K562 (cell line): ENCODE data around the gene CA5B. TPM values are rescaled to one million over a fixed set of nuclear protein-coding genes. Genes with fewer than 3 reads are reported as not detected.

ENCODE experiments used
- ATAC-seq: fragments of 200-7000 bp; cut with Tn5 transposase; 3 replicates; pipeline ENCODE4 v1.9.1; 2020; ENCODE audit warnings: moderate library complexity
- BruUV-seq: library from RNA; stranded (reverse); fragments of 400-500 nt; replicated peaks from 2 replicates; lab custom pipeline; 2021; lab: Mats Ljungman, UMichigan
- CTCF ChIA-PET: fragments of 300-600 bp; formaldehyde crosslinking; extraction: SDS; loops from one replicate; lab custom pipeline; 2021; ENCODE audit warnings: low intra/inter-chr PET ratio; lab: Yijun Ruan, JAX
- POLR2A ChIA-PET: fragments of 300-600, 350-650 bp; sonication (Branson Sonifier 250); formaldehyde crosslinking; extraction: SDS; loops from one replicate; lab custom pipeline; 2021; ENCODE audit warnings: antibody characterized with exemption, inconsistent platforms; lab: Yijun Ruan, JAX
- DNase-seq, 4 experiments: peaks; one replicate each; pipeline versions ENCODE4 v3.0.0 to v3.0.0-alpha.2; 2011 to 2018; ENCODE audit warnings: low spot score in 3 of 4, mixed read lengths in 3 of 4; ENCODE audit errors: extremely low read depth in 1 of 4
- FAIRE-seq: peaks from 2 replicates; lab custom pipeline; 2011; peaks lifted over from hg19 to GRCh38; lab: Jason Lieb, UNC
- H2AFZ ChIP-seq: 2 replicates; pipeline ENCODE4 v1.6.0; 2011; ENCODE audit warnings: low read depth, low read length, control low read depth, inconsistent platforms
- H3K27ac ChIP-seq: fragments of 200-600 bp; 3 replicates; pipeline ENCODE4 v1.8.0; 2011; ENCODE audit warnings: low read depth, mild to moderate bottlenecking, control low read depth, inconsistent platforms, low read length, moderate library complexity, mixed read lengths; ENCODE audit errors: extremely low read depth
- H3K27me3 ChIP-seq, 2 experiments: fragments of 300-600 bp in 1 of 2; 2 replicates in 1 of 2; 3 replicates in 1 of 2; pipeline versions ENCODE4 v1.6.0 to v1.8.0; 2011; ENCODE audit warnings: inconsistent platforms in 2 of 2, low read length in 2 of 2, mild to moderate bottlenecking in 1 of 2, mixed read lengths in 1 of 2, moderate library complexity in 1 of 2; ENCODE audit not compliant: control insufficient read depth in 2 of 2, insufficient read depth in 2 of 2
- H3K36me3 ChIP-seq: fragments of 300-600 bp; 3 replicates; pipeline ENCODE4 v1.8.0; 2011; ENCODE audit warnings: mild to moderate bottlenecking, low read length, inconsistent platforms; ENCODE audit not compliant: control insufficient read depth, insufficient read depth
- H3K4me1 ChIP-seq, 2 experiments: fragments of 200-600 bp in 1 of 2; replicated peaks in 1 of 2; 2 replicates in 1 of 2; 3 replicates in 1 of 2; pipeline versions ENCODE4 v1.5.1 to v1.8.0; 2011; ENCODE audit warnings: inconsistent platforms in 2 of 2, low read length in 2 of 2, mild to moderate bottlenecking in 1 of 2, mixed read lengths in 1 of 2, moderate library complexity in 1 of 2; ENCODE audit not compliant: control insufficient read depth in 2 of 2, insufficient read depth in 2 of 2
- H3K4me2 ChIP-seq: 2 replicates; pipeline ENCODE4 v1.6.1; 2011; ENCODE audit warnings: low read length, control low read depth, inconsistent platforms, mixed read lengths; ENCODE audit not compliant: insufficient read depth
- H3K4me3 ChIP-seq: fragments of 200-600 bp; sonication (generic), shearing (Covaris generic); 2 replicates; pipeline ENCODE4 v1.5.1; 2016; ENCODE audit warnings: control low read depth, inconsistent platforms
- H3K79me2 ChIP-seq: fragments of 200-600 bp; 3 replicates; pipeline ENCODE4 v1.8.0; 2011; ENCODE audit warnings: low read length, inconsistent platforms; ENCODE audit not compliant: control insufficient read depth, insufficient read depth
- H3K9ac ChIP-seq, 2 experiments: 2 replicates each; pipeline versions ENCODE4 v1.6.0 to v1.6.1; 2011; ENCODE audit warnings: low read depth in 2 of 2, low read length in 2 of 2, control low read depth in 1 of 2, inconsistent platforms in 1 of 2, mild to moderate bottlenecking in 1 of 2, mixed read lengths in 1 of 2; ENCODE audit not compliant: insufficient read depth in 1 of 2
- H3K9me1 ChIP-seq: one replicate; pipeline ENCODE4 v1.6.0; 2011; ENCODE audit warnings: inconsistent platforms, mild to moderate bottlenecking, low read length, moderate library complexity; ENCODE audit not compliant: control insufficient read depth, insufficient read depth
- H3K9me3 ChIP-seq: replicated peaks from 2 replicates; pipeline ENCODE4 v1.5.1; 2011; ENCODE audit warnings: low read depth, low read length, inconsistent platforms; ENCODE audit not compliant: control insufficient read depth, insufficient read depth
- H4K20me1 ChIP-seq: replicated peaks from 2 replicates; pipeline ENCODE4 v1.6.1; 2011; ENCODE audit warnings: low read length, inconsistent platforms, mixed read lengths; ENCODE audit not compliant: control insufficient read depth, insufficient read depth
- CBX2 ChIP-seq: fragments of 200-600 bp; sonication (generic); IDR thresholded peaks from one replicate; pipeline ENCODE4 v1.6.1; 2012; ENCODE audit warnings: mild to moderate bottlenecking, low read length, inconsistent platforms; ENCODE audit not compliant: insufficient read depth, poor library complexity, severe bottlenecking
- DDX20 ChIP-seq: fragments of 450-650 bp; IDR thresholded peaks from 2 replicates; pipeline ENCODE4 v1.6.1; 2016; ENCODE audit warnings: missing genetic modification characterization, low read depth, mild to moderate bottlenecking, missing compliant biosample characterization, moderate library complexity
- HMGN3 ChIP-seq: IDR thresholded peaks from 2 replicates; pipeline ENCODE4 v1.6.1; 2011; ENCODE audit warnings: borderline replicate concordance, low read depth, mild to moderate bottlenecking, mixed read lengths, low read length; ENCODE audit not compliant: insufficient read length; ENCODE audit errors: extremely low read depth
- RBM15 ChIP-seq: fragments of 200-400 bp; formaldehyde crosslinking; IDR thresholded peaks from 2 replicates; pipeline ENCODE4 v1.6.1; 2018; ENCODE audit warnings: mild to moderate bottlenecking, low read length, moderate library complexity; ENCODE audit not compliant: insufficient read depth
- ZNF140 ChIP-seq: fragments of 250-450 bp; sonication (Bioruptor Pico); IDR thresholded peaks from 2 replicates; pipeline ENCODE4 v1.8.0; 2021; ENCODE audit warnings: moderate library complexity, mild to moderate bottlenecking, inconsistent platforms
- WGBS: fragments of 100-300 bp; shearing (Covaris generic); methylation state at CpG from one replicate; pipeline ENCODE4 v1.1.6; 2016; ENCODE audit warnings: low coverage, mixed read lengths; ENCODE audit not compliant: insufficient coverage; ENCODE audit errors: missing lambda C conversion rate; 5-methylcytosine and 5-hydroxymethylcytosine counted together
- in situ Hi-C: fragments of 300-500 bp; cut with MboI; formaldehyde crosslinking; loops from 4 replicates; pipeline ENCODE4 v1.15.0; 2018; ENCODE audit warnings: inconsistent platforms, mixed read lengths
- intact Hi-C: fragments of 100-400 bp; cut with micrococcal nuclease; formaldehyde crosslinking; loops from 2 replicates; pipeline ENCODE4 v1.14.2; 2022
- polyA plus RNA-seq, 8 experiments: library from polyadenylated mRNA; depleted of rRNA in 4 of 8; stranded (reverse) in 5 of 8; unstranded in 3 of 8; fragments of >200 nt; fragmentation: Nextera tagmentation in 2 of 8; fragmentation: Illumina TruSeq in 1 of 8; extraction: Ambion mirVana in 2 of 8; extraction: Trizol in 1 of 8; gene quantifications; 2 replicates each; pipeline versions ENCODE4 v1.2.1 to v1.2.3, GENCODE V29; 2011 to 2014; ENCODE audit warnings: inconsistent platforms in 1 of 8, missing spikeins in 1 of 8
- total RNA-seq, 7 experiments: library from RNA; depleted of rRNA in 6 of 7; stranded (reverse); fragments of >200 nt in 6 of 7; fragmentation: Illumina TruSeq in 2 of 7; extraction: Trizol in 2 of 7; gene quantifications; 2 replicates each; pipeline versions ENCODE4 v1.2.1 to v1.2.3, GENCODE V29; 2011 to 2021; ENCODE audit warnings: low replicate concordance in 1 of 7
- TF ChIP-seq, protein P1 (sequence below): fragments of 450-650 bp; formaldehyde crosslinking; IDR thresholded peaks from 2 replicates; pipeline ENCODE4 v1.4.0; 2022; ENCODE audit warnings: missing genetic modification characterization

CA5B gene
- total and polyA plus RNA-seq, 9 of the 15 experiments (the other 6 are each of a cell fraction or from before 2014, with no cell fraction given), result 0.55 to 3.7 (median 2.6) TPM

DNA sequence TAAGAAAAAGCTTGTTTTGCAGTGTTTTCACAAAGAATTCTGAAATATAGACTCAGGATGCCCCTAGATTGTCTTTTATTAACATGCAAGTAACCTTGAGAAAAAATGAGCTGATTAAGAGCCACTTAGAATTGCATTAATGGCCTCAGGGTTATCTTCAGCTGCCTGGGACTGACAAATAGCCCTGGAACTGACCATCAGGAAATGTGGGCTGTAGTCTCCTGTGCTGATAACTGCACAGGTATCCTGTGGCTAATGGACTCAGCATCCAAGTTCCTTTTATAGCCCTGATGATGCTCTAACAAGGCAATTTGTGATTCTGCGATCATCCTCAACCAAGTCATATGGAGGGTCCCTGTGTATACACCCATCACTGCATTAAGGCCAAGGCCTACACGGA, 17.0 kb downstream of the CA5B start:
- no peaks in the 10 kb centered on the region for H4K20me1 ChIP-seq
- DNase-seq, result no peak
- no peak overlapping the region for H3K9ac ChIP-seq
- no peaks in the 10 kb centered on the region for H3K9me3 ChIP-seq
- H3K36me3 ChIP-seq, result no peaks in the 10 kb centered on the region
- H3K4me3 ChIP-seq, result no peak overlapping the region
- CTCF ChIA-PET, result no interaction called here
- intact Hi-C loops (no loop called here), in situ Hi-C loops (loop anchor here (25.0 kb wide), 1 partner anchor 682 kb away; no protein-coding TSS in a partner anchor)
- H3K27me3 ChIP-seq, result no peaks in the 10 kb centered on the region
- no peak for FAIRE-seq
- H3K4me2 ChIP-seq, result no peak overlapping the region
- H3K9me1 ChIP-seq, result peaks cover 3% of the 10 kb centered on the region
- no peak for ATAC-seq
- H3K4me1 ChIP-seq, result no peaks in the 10 kb centered on the region
- TF ChIP-seq CBX2 (no peak), DDX20 (tag) (no peak), ZNF140 (CRISPR knock-in tag) (no peak), HMGN3 (no peak), RBM15 (no peak)
- TF ChIP-seq, protein P1, sequence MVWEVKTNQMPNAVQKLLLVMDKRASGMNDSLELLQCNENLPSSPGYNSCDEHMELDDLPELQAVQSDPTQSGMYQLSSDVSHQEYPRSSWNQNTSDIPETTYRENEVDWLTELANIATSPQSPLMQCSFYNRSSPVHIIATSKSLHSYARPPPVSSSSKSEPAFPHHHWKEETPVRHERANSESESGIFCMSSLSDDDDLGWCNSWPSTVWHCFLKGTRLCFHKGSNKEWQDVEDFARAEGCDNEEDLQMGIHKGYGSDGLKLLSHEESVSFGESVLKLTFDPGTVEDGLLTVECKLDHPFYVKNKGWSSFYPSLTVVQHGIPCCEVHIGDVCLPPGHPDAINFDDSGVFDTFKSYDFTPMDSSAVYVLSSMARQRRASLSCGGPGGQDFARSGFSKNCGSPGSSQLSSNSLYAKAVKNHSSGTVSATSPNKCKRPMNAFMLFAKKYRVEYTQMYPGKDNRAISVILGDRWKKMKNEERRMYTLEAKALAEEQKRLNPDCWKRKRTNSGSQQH, result no peak
- 80% methylated on average over 2 of the region's 2 CpGs for WGBS
- H3K79me2 ChIP-seq, result no peaks in the 10 kb centered on the region
- POLR2A ChIA-PET, result no interaction called here
- no TSS peak for BruUV-seq
- H3K27ac ChIP-seq, result no peak overlapping the region
- no peak overlapping the region for H2AFZ ChIP-seq
